ENCODE results near the gene ARGFX. TPM values are rescaled to one million over a fixed set of nuclear protein-coding genes. Genes with fewer than 3 reads are reported as not detected.

Gene ARGFX
- total and polyA plus RNA-seq, 10 of the 15 experiments (the other 5 are each of a cell fraction or from before 2014, with no cell fraction given), result not detected

DNA sequence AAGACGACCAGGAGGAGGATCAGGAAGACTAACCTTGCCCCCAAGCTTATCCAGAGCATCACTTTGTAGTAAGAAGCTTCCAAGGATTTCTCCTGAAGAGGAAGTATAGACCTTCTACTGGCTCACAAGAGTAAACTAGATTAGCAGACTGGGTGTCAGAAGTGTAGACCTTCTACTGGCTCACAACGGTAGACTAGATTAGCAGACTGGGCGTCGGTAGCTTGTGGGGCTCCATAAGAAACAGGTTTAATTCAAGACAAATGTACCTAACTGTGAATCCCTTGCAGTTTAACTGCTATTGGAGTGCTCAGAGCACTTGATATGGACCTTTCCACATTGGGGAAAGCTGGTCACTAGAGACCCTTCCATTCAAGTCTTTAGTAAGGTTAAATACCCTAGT, 38.4 kb downstream of the ARGFX start:
- no peaks in the 10 kb centered on the region for H3K79me2 ChIP-seq (ENCODE audit: control insufficient read depth, insufficient read depth, low read length)
- no peaks in the 10 kb centered on the region for H4K20me1 ChIP-seq (ENCODE audit: control insufficient read depth, insufficient read depth)
- no peaks in the 10 kb centered on the region for H3K9me3 ChIP-seq (replicated peaks; ENCODE audit: control insufficient read depth, insufficient read depth, low read length)
- TF ChIP-seq STAT3 (IDR thresholded peaks at IDR 0.05; ENCODE audit: low read depth, low read length), result no peak
- ATAC-seq (no peak), FAIRE-seq (no peak), DNase-seq (ENCODE audit: low read depth, low spot score) (no peak)
- H3K27me3 ChIP-seq (replicated peaks in 1 of 2; ENCODE audit: control insufficient read depth in 2 of 2, insufficient read depth in 2 of 2, low read length in 1 of 2), result no peaks in the 10 kb centered on the region
- POLR2A ChIA-PET, result interaction anchor here (0.6 kb wide), 1 partner anchor 17 kb away, joined by 3 read pairs; no protein-coding TSS in a partner anchor
- RAD21 ChIA-PET (ENCODE audit: unreplicated experiment), result no interaction called here
- 83% methylated on average over 4 of the region's 4 CpGs for WGBS (ENCODE audit: insufficient coverage, insufficient replicate concordance, low lambda C conversion rate, missing lambda C conversion rate)
- no peak overlapping the region for H3K27ac ChIP-seq (ENCODE audit: control insufficient read depth, insufficient read depth)
- no peak overlapping the region for H3K4me2 ChIP-seq (ENCODE audit: control insufficient read depth, insufficient read depth)
- SMC1A ChIA-PET (ENCODE audit: uncharacterized antibody, unreplicated experiment), result interaction anchor here (0.6 to 1.4 kb wide), 3 partner anchors 10 to 86 kb away, joined by 3 read pairs; no protein-coding TSS in a partner anchor
- H3K36me3 ChIP-seq (ENCODE audit: control insufficient read depth in 2 of 2, insufficient read depth in 2 of 2, low read length in 1 of 2), result no peaks in the 10 kb centered on the region
- no peaks in the 10 kb centered on the region for H3K4me1 ChIP-seq (ENCODE audit: control insufficient read depth, insufficient read depth, low read length)
- no TSS peak for BruUV-seq (replicated peaks)
- intact Hi-C loops (cut with micrococcal nuclease; ENCODE audit: unreplicated experiment) (no loop called here), in situ Hi-C loops (cut with MboI) (no loop called here)
- no peak overlapping the region for H3K4me3 ChIP-seq
- no peak overlapping the region for H3K9ac ChIP-seq (ENCODE audit: control insufficient read depth, insufficient read depth, low read length)
- CTCF ChIA-PET, result no interaction called here
- H2AFZ ChIP-seq (ENCODE audit: control insufficient read depth, low read depth, low read length), result no peak overlapping the region

Other genes with a start within 250 kb of the ARGFX start
- 14.8 and 15.7 TPM in 2 replicates for gene POLQ, start 22.0 kb upstream of the ARGFX start, total RNA-seq (2014; rRNA removed)
- 21.6 and 22.4 TPM in 2 replicates for gene POLQ, start 22.0 kb upstream of the ARGFX start, total RNA-seq (2014; rRNA removed; fragmentation: Illumina TruSeq; extraction: Trizol)
- gene POLQ, start 22.0 kb upstream of the ARGFX start, total RNA-seq (2021), result 14.5 and 14.7 TPM in 2 replicates
- gene POLQ, start 22.0 kb upstream of the ARGFX start, polyA plus RNA-seq (2011; rRNA removed), result 20.9 and 29.3 TPM in 2 replicates
- gene POLQ, start 22.0 kb upstream of the ARGFX start, polyA plus RNA-seq (2014; fragmentation: Illumina TruSeq; extraction: Trizol), result 17.2 and 19.3 TPM in 2 replicates
- 1 to 10 TPM; 3.3 to 3.4 TPM for gene POLQ, start 22.0 kb upstream of the ARGFX start, polyA plus RNA-seq (2014; fragmentation: Nextera tagmentation; extraction: Ambion mirVana)
- gene POLQ, start 22.0 kb upstream of the ARGFX start, polyA plus RNA-seq (2014; rRNA removed), result 12.5 and 13.6 TPM in 2 replicates
- 10 to 100 TPM; 16.0 to 18.2 TPM for gene POLQ, start 22.0 kb upstream of the ARGFX start, polyA plus RNA-seq (2016; fragmentation: Nextera tagmentation; extraction: Ambion mirVana)
- gene FBXO40, start 25.4 kb downstream of the ARGFX start, total RNA-seq (2014; rRNA removed), result not detected in 2 replicates
- not detected in 2 replicates for gene FBXO40, start 25.4 kb downstream of the ARGFX start, total RNA-seq (2014; rRNA removed; fragmentation: Illumina TruSeq; extraction: Trizol)
- not detected in 2 replicates for gene FBXO40, start 25.4 kb downstream of the ARGFX start, total RNA-seq (2021)
- gene FBXO40, start 25.4 kb downstream of the ARGFX start, polyA plus RNA-seq (2011; rRNA removed), result 0.01 TPM in 1 of 2 replicates, not detected in the other
- not detected in 2 replicates for gene FBXO40, start 25.4 kb downstream of the ARGFX start, polyA plus RNA-seq (2014; fragmentation: Illumina TruSeq; extraction: Trizol)
- gene FBXO40, start 25.4 kb downstream of the ARGFX start, polyA plus RNA-seq (2014; fragmentation: Nextera tagmentation; extraction: Ambion mirVana), result under 1 TPM; 0.03 to 0.05 TPM
- not detected in 2 replicates for gene FBXO40, start 25.4 kb downstream of the ARGFX start, polyA plus RNA-seq (2014; rRNA removed)
- gene FBXO40, start 25.4 kb downstream of the ARGFX start, polyA plus RNA-seq (2016; fragmentation: Nextera tagmentation; extraction: Ambion mirVana), result under 1 TPM in 1 of 2 experiments, not detected in 1; 0.04 TPM
- gene HCLS1, start 93.0 kb downstream of the ARGFX start, total RNA-seq (2014; rRNA removed), result 240 and 260 TPM in 2 replicates
- 212 and 221 TPM in 2 replicates for gene HCLS1, start 93.0 kb downstream of the ARGFX start, total RNA-seq (2014; rRNA removed; fragmentation: Illumina TruSeq; extraction: Trizol)
- 232 and 237 TPM in 2 replicates for gene HCLS1, start 93.0 kb downstream of the ARGFX start, total RNA-seq (2021)
- 168 and 195 TPM in 2 replicates for gene HCLS1, start 93.0 kb downstream of the ARGFX start, polyA plus RNA-seq (2011; rRNA removed)
- 344 and 401 TPM in 2 replicates for gene HCLS1, start 93.0 kb downstream of the ARGFX start, polyA plus RNA-seq (2014; fragmentation: Illumina TruSeq; extraction: Trizol)
- 10 to 100 TPM; 51.6 to 76.2 TPM for gene HCLS1, start 93.0 kb downstream of the ARGFX start, polyA plus RNA-seq (2014; fragmentation: Nextera tagmentation; extraction: Ambion mirVana)
- 225 and 226 TPM in 2 replicates for gene HCLS1, start 93.0 kb downstream of the ARGFX start, polyA plus RNA-seq (2014; rRNA removed)
- 100 to 1,000 TPM; 271 to 303 TPM for gene HCLS1, start 93.0 kb downstream of the ARGFX start, polyA plus RNA-seq (2016; fragmentation: Nextera tagmentation; extraction: Ambion mirVana)
- gene GOLGB1, start 181.8 kb downstream of the ARGFX start, total RNA-seq (2014; rRNA removed), result 18.9 and 19.9 TPM in 2 replicates
- gene GOLGB1, start 181.8 kb downstream of the ARGFX start, total RNA-seq (2014; rRNA removed; fragmentation: Illumina TruSeq; extraction: Trizol), result 30.2 and 34.0 TPM in 2 replicates
- 24.7 and 26.7 TPM in 2 replicates for gene GOLGB1, start 181.8 kb downstream of the ARGFX start, total RNA-seq (2021)
- gene GOLGB1, start 181.8 kb downstream of the ARGFX start, polyA plus RNA-seq (2011; rRNA removed), result 18.8 and 25.7 TPM in 2 replicates
- gene GOLGB1, start 181.8 kb downstream of the ARGFX start, polyA plus RNA-seq (2014; fragmentation: Illumina TruSeq; extraction: Trizol), result 26.3 and 27.1 TPM in 2 replicates
- 1 to 10 TPM; 7.4 to 9.6 TPM for gene GOLGB1, start 181.8 kb downstream of the ARGFX start, polyA plus RNA-seq (2014; fragmentation: Nextera tagmentation; extraction: Ambion mirVana)
- gene GOLGB1, start 181.8 kb downstream of the ARGFX start, polyA plus RNA-seq (2014; rRNA removed), result 13.2 and 15.9 TPM in 2 replicates
- gene GOLGB1, start 181.8 kb downstream of the ARGFX start, polyA plus RNA-seq (2016; fragmentation: Nextera tagmentation; extraction: Ambion mirVana), result 10 to 100 TPM; 33.3 to 34.5 TPM

Data from GM12878 (cell line).